Inferior parietal cortex (tissue), 1 donor: ENCODE data around the gene IGF1R.

Experiments used
- DNase-seq: peaks from one replicate; pipeline ENCODE4 v3.0.0-alpha.2; 2016; ENCODE audit errors: extremely low spot score

The IGF1R gene

GRCh38 chr15:98943051-98943508, 294.7 kb downstream of the IGF1R start:
- DNase-seq, result no peak

- peak; percentile 17 for DNase-seq
Measured at GRCh38 chr15:98943601-98944151, 295.3 kb downstream of the IGF1R start.

DNA sequence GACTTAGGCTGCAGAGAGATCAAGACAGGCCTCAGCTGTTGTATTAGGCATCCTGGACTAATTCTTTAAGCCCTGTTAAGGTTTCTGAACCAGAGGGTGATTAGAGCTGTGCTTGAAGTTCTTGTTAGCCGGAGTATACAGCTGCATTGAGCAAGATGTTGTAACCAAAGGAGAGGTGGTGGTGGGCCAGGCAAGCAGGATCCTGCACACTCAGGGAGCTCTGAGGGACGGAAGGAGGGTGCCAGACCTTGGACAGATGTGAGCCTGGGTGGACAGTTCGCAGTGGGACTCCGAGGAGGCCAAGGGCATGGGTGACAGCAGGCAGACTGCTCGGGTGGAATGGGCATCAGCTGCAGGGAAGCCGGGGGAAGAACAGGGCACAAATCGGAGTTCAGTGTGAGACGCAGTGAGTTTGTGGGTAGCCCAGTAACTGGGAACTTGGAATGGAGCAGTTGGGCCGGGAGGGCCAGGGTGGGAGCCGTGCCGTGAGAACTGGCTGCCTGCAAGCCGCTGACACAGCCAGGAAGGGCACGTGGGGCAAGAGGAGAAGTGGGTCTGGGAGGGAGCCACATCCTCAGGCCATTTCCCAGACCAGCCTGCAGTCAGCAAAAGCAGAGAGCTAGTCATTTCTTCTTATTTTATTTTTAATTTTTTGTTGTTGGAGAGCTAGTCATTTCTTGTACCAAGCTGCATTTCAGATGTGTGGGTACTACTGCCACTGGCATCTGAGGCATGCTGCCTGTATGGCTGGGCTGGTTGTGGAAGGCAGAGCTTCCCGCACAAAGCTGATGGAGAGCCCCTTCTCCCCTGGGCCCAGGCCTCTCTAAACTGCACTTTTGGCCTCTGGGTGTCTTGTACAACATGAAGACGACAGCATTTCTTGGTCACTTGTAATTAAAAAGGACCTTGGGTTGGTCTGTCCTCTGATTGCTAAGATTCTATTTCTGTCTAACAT, 298.2 kb downstream of the IGF1R start:
- no peak for DNase-seq

DNA sequence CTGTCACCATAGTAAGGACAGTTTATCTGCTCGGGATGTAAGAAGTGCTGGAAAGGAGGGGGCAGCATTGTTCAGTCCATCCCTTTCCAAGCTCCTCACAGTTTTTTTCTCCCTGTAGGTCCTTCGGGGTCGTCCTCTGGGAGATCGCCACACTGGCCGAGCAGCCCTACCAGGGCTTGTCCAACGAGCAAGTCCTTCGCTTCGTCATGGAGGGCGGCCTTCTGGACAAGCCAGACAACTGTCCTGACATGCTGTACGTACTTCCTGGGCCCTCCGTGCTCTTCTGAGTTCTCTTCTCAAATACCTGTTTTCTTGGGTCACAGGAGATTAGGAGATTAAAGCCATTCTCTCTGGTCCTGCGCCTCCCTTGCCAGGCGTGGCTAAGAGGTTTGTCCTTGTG, 300.1 kb downstream of the IGF1R start:
- no peak for DNase-seq

GRCh38 chr15:98948941-98949340, 300.6 kb downstream of the IGF1R start:
- no peak for DNase-seq

DNA sequence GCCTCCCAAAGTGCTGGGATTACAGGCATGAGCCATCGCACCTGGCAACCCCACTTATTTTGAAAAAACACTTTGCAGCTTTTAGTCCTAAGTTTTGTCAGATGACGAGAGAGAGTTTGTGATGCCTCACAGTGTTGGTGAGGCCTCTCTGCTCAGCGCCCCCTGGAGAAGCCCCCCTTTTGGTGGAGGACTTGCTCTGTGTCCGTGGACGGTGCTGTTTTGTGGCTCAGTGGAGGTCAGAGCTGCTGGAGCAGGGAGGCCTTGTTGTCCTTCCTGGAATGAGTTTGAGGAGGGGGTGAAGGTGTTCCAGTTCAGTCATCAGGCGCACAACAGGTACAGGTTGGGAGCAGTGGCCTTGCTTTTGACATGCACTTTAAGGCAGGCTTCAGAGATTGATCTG, 301.3 kb downstream of the IGF1R start:
- no peak for DNase-seq

DNA sequence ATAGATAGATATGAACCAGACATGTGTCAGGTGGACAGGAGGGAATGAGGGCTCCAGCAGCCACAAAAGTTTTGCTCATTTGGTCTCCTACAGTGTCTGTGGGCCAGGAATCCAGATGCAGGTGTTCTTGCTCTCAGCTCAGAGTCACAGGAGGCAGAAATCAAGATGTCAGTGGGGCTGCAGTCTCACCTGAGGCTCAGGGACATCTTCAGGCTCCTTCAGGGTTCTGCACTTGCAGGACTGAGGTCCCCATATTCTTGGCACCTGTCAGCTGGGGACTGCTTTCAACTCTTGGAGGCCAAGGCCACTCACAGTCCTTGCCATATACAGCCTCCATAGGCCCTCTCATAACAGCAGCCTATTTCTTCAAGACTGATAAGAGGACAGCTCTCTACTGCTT, 301.9 kb downstream of the IGF1R start:
- DNase-seq, result no peak

DNA sequence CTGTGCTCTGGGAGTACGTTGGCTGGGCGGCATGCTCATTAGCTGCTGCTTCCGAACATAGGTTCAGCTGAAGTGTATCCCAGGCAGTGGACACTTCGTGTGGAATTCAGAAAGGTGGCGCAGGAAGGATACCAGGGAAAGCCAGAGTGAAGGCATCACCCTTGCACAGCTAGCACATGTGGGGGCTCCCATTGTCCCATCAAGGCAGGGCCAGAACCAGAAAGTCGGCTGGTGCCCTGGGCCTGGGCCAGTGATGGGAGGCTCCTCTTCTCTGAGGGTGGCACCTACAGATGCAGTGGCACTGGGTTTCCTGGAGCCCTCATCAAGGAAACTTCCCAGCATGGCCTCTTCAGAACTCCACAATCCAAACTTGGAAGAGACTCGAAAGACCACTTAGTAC, 302.7 kb downstream of the IGF1R start:
- no peak for DNase-seq

- DNase-seq, result no peak
Measured at GRCh38 chr15:98951493-98952320, 303.4 kb downstream of the IGF1R start.

DNA sequence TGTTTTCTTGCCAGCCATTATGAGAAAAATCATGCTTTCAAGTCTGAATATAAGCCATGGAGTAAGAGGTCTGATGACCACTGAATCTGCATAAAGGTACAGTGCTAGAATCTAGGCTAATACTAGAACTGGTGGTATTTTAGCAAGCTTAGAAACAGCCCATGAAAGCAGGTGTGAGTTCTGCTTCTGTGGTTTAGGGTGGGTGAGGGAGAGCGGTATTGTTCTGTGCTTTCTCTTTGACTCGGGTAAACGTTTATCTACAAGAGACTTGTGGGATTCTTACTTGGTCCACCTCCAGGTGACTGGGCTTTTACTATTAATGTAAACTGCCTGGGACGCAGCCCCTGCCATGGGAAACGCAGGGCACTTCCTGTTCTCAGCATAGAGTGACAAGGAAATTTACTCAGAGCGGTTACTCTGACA, 304.1 kb downstream of the IGF1R start:
- DNase-seq, result no peak

- no peak for DNase-seq
Measured at GRCh38 chr15:98953000-98953787, 304.9 kb downstream of the IGF1R start.

DNA sequence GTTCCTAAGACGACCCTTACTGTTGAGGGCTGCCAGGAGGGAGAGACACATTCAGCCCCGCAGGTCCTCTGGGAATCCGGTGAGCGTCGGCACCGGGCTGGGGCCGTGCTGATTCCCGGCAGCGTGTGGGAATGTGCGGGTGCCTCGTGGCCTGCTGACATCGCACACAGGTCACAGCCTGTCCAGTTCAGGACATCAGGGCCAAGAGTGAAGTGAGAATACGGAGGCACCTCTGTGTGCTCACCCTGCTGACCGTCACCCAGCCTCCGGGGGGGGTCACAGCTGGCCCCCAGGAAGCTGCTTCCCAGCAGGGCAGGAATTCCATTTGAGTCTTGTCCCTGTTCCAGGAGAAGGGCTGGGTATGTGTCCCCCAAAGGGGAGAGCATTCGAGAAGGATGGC, 305.6 kb downstream of the IGF1R start:
- no peak for DNase-seq

DNA sequence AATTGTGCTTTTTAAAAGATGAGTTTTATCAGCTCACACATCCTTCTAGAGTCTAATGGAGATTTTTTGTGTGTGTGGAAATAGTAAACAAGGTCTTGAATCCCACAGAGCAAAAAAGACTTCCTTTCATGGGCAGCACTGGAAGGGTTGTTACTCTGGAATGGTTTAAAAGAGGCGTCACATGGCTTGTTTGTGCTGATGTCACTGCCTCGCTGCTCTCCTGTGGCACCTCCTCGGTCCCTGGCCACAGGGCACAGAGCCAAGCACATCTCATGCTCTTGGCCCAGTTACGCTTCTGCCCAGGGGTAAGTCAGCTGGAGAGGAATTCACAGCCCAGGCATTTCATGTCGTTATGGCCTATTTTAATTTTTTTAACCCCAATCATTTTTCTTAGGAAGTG, 306.1 kb downstream of the IGF1R start:
- DNase-seq, result peak; percentile 61

- peak; percentile 65 for DNase-seq
Measured at GRCh38 chr15:98955331-98955730, 307.0 kb downstream of the IGF1R start.

DNA sequence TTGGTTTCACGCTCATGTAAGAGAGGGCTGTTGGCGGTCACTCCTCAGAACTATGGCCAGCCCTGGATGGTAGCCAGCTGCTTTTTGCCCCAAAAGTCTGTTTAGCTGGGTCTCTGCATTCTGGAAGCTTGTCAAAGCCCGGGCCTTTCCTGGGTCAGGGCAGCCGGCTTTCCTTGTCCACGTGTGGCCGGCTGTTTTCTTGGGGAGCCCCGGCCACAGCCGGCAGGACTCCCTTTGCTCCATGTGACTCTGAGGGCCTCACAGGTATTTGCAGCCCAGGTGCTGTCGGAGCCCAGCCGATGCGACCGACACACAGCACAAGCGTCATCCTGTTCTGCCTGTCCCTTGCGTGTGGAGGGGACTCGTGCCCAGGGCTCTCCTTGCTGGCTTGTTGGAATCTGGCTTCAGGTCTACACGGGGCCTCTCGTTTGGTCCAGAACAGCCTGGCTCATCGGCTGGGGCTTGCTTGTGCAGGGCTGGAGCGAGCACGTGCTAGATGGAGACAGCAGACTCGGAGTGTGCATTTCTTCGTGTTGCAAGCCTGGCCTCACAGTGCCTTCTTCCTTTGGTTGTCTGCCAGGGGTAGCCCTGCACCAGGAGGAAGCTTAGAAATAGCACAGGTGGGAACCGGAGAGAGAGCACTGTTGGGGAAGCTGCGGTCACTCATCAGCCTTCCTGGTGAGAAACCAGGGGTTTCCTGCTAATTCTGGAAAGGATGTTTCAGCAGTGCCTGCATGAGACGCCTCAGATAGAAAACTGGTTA, 307.8 kb downstream of the IGF1R start:
- DNase-seq, result no peak

DNA sequence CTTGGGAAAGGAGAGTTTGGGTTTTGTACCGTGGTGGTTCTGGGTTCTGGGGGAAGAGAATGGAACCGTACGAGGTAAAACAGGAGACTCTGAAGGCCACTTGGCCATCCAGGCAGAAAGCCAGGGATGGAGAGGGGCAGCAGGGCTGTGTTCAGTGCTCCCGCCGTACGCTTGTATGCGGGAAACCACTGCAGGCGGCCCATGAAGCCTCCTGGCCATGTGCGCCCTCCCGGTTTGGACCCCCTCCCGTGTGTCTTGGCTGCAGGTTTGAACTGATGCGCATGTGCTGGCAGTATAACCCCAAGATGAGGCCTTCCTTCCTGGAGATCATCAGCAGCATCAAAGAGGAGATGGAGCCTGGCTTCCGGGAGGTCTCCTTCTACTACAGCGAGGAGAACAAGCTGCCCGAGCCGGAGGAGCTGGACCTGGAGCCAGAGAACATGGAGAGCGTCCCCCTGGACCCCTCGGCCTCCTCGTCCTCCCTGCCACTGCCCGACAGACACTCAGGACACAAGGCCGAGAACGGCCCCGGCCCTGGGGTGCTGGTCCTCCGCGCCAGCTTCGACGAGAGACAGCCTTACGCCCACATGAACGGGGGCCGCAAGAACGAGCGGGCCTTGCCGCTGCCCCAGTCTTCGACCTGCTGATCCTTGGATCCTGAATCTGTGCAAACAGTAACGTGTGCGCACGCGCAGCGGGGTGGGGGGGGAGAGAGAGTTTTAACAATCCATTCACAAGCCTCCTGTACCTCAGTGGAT, 308.6 kb downstream of the IGF1R start:
- DNase-seq, result no peak

GRCh38 chr15:98957655-98958054, 309.3 kb downstream of the IGF1R start:
- no peak for DNase-seq

GRCh38 chr15:98958076-98958475, 309.7 kb downstream of the IGF1R start:
- DNase-seq, result no peak

GRCh38 chr15:98958918-98959639, 310.7 kb downstream of the IGF1R start:
- DNase-seq, result no peak
